ENCODE measurements around the gene BCORL1.

- TF ChIP-seq CTCF (IDR thresholded peaks at IDR 0.05) (no peak), POLR2AphosphoS5 (IDR thresholded peaks at IDR 0.05; ENCODE audit: insufficient read depth in 1 of 2, low read depth in 1 of 2) (no peak), POLR2A (IDR thresholded peaks at IDR 0.05) (no peak)
Measured at GRCh38 chrX:129963729-129964128, 18.7 kb upstream of the BCORL1 start.

Data from vagina (tissue), 2 donors.